Adipose tissue (tissue), 3 donors: ENCODE data around the gene ADIPOQ. TPM values are rescaled to one million over a fixed set of nuclear protein-coding genes. Genes with fewer than 3 reads are reported as not detected.
"Not testable (repeated sequence)": the region's sequence is repeated elsewhere in the genome, so short reads cannot be mapped to it uniquely, and the experiment has no call there.

Source experiments
- H3K27ac ChIP-seq: one replicate; pipeline ENCODE4 v1.5.1; 2013; ENCODE audit warnings: low read depth, low read length
- WGBS, 3 donors: extraction: QIAGEN DNeasy Blood & Tissue Kit; methylation state at CpG; one replicate each; pipeline ENCODE4 v1.1.7; 2013; 5-methylcytosine and 5-hydroxymethylcytosine counted together
- polyA plus RNA-seq, 3 donors: library from polyadenylated mRNA; stranded (reverse); fragments of 200-250 nt; gene quantifications; one replicate each; pipeline ENCODE4 v1.2.3, GENCODE V29; 2013
- donor health status: healthy with polysubstance abuse.
- donor health status: Bipolar disorder and iron deficiency.
- donor health status: healthy.

The ADIPOQ gene
- polyA plus RNA-seq, 3 donors, result 98.4 to 1,082 (median 265) TPM

GRCh38 chr3:186887507-186887938, 45.0 kb downstream of the ADIPOQ start:
- WGBS, 3 donors, result 53 to 76% (median 68%) methylated on average over 2 to 3 of the region's 5 CpGs
- H3K27ac ChIP-seq, result not testable (repeated sequence)

DNA sequence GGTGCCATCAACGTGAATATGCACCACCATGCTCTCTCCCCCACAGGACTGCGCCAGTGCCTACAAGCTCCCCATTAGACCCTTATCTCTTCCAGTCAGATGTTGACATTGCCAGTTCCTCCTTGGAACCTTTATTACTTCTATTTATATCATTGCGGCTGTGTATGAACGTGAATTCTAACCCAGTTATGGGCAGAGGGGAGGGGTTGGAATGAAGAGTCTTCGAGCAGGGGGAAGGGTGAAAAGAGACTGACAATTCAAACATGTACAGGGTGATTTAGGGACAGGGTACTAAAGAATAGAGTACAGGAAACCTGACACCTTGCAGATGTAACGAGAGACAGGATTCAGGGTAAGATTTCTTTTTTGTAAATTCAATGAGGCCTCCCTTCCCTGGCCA, 46.1 kb downstream of the ADIPOQ start:
- no peak overlapping the region for H3K27ac ChIP-seq
- WGBS, 3 donors, result 19 to 31% (median 22%) methylated on average over 6 of the region's 6 CpGs

DNA sequence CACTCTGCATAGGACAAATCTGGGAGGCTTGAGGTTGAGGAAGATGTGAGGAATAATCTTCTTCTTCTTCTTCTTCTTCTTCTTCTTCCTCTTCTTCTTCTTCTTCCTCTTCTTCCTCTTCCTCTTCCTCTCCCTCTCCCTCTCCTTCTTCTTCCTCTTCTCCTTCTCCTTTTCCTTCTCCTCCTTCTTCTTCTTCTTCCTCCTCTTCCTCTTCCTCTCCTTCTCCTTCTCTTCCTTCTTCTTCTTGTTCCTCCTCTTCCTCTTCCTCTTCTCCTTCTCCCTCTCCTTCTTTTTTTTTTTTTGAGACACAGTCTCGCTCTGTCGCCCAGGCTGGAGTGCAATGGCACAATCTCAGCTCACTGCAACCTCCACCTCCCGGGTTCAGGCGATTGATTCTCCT, 47.2 kb downstream of the ADIPOQ start:
- WGBS, 3 donors, result 95 to 97% (median 96%) methylated on average over 4 of the region's 4 CpGs
- not testable (repeated sequence) for H3K27ac ChIP-seq

- H3K27ac ChIP-seq, result no peak overlapping the region
These were observed 48.4 kb downstream of the ADIPOQ start for GRCh38 chr3:186890911-186891310.

GRCh38 chr3:186893071-186893470, 50.6 kb downstream of the ADIPOQ start:
- not testable (repeated sequence) for H3K27ac ChIP-seq
- no CpG with 5 or more reads among the region's 2 CpGs for WGBS, 3 donors

DNA sequence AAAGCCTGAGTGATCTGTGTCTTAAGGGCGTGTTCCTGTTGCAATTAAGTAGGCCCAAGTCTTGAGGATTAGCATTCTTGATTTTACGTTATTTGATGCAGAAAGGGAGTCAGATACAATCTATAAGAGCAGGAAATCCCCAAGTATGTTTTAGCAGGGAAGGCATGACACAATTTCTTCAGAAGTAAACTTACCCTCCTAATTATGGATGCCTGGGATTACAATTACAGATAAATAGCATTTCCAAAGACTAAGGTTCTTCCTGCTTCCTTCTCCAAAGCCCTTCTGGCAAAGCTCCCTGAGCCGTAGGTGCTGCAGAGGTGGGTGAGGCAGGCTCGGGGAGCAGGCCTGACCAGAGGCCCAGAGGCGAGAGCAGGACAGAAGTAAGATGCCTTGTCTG, 52.9 kb downstream of the ADIPOQ start:
- 83 to 88% (median 84%) methylated on average over 5 of the region's 5 CpGs for WGBS, 3 donors
- no peak overlapping the region for H3K27ac ChIP-seq

- 79 to 92% (median 88%) methylated on average over 4 of the region's 4 CpGs for WGBS, 3 donors
- no peak overlapping the region for H3K27ac ChIP-seq
These were observed 53.5 kb downstream of the ADIPOQ start for GRCh38 chr3:186896006-186896405.

- H3K27ac ChIP-seq, result no peak overlapping the region
- 60 to 80% (median 77%) methylated on average over 4 of the region's 4 CpGs for WGBS, 3 donors
These were observed 54.4 kb downstream of the ADIPOQ start for GRCh38 chr3:186896875-186897274.

DNA sequence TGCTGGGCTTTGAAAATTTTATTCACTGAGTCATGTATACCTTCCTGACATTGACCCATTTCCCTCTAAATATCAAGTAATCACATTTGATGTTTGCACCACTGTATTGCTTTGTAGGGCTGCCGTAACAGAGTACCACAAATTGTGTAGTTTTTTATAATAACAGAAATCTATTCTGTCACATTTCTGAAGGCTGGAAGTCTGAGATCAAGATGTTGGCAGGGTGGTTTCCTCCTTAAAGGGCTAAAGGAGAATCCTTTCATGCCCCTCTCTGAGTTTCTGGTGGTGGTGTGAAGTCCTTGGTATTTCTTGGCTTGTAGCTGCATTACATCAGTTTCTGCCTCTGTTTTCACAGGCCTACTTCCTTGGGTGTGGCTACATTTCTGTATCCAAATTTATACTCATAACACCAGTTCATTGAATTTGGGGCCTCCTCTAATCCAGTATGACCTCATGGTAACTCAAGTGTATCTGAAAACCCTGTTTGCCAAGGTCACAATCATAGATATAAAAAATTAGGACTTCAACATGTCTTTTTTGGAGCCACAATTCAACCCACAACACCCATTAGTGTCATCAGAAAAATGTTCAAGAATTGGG, 58.7 kb downstream of the ADIPOQ start:
- H3K27ac ChIP-seq, result no peak overlapping the region
- 68 to 82% (median 77%) methylated on average over 1 of the region's 1 CpG for WGBS, 3 donors

DNA sequence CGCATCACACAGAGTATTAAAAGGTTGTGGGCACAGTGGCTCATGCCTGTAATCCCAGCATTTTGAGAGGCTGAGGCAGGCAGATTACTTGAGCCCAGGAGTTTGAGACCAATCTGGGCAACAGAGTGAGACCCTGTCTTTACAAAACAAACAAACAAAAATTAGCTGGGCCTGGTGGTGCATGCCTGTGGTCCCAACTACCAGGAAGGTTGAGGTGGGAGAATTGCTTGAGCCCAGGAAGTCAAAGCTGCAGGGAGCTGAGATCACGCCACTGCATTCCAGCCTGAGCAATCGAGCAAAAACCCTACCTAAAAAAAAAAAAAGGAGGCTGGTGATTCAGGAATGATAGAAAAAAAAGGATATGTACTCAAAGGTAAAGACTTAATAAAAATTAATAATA, 59.6 kb downstream of the ADIPOQ start:
- no peak overlapping the region for H3K27ac ChIP-seq
- 62 to 91% (median 82%) methylated on average over 3 of the region's 3 CpGs for WGBS, 3 donors

DNA sequence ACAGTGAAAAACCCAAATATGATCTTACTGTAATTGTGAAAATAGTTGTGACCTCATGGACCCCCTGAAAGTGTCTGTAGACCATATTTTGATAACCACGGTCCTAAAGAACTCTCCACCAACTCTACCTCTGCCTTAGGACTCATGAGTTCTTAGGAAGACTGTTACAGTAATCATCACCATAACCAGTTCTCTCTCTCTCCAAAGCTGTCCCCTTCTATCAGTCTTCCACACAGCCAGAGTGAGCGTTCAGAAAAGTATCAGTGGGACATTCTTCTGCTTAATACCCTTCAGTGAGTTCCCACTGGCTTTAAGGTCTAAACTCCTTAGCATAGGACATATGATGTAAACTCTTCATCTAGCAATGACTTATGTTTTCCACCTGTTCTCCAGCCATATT, 60.2 kb downstream of the ADIPOQ start:
- H3K27ac ChIP-seq, result no peak overlapping the region
- 82 to 95% (median 91%) methylated on average over 2 of the region's 2 CpGs for WGBS, 3 donors

- not testable (repeated sequence) for H3K27ac ChIP-seq
- WGBS, 3 donors, result 74 to 87% (median 80%) methylated on average over 2 of the region's 2 CpGs
These were observed 61.2 kb downstream of the ADIPOQ start for GRCh38 chr3:186903676-186904075.

GRCh38 chr3:186907075-186907474, 64.6 kb downstream of the ADIPOQ start:
- H3K27ac ChIP-seq, result not testable (repeated sequence)
- WGBS, 3 donors, result 70 to 98% (median 96%) methylated on average over 3 of the region's 3 CpGs

Other genes with a start within 250 kb of the ADIPOQ start
- under 1 TPM in 1 of 3 donors, not detected in 2; 0.06 TPM for gene AHSG, start 229.7 kb upstream of the ADIPOQ start, polyA plus RNA-seq
- gene FETUB, start 202.3 kb upstream of the ADIPOQ start, polyA plus RNA-seq, result not detected
- gene HRG, start 176.7 kb upstream of the ADIPOQ start, polyA plus RNA-seq, result not detected
- under 1 TPM in 2 of 3 donors, not detected in 1; 0.02 to 0.04 TPM for gene KNG1, start 125.4 kb upstream of the ADIPOQ start, polyA plus RNA-seq
- 100 to 1,000 TPM; 281 to 425 (median 396) TPM for gene EIF4A2, start 59.1 kb upstream of the ADIPOQ start, polyA plus RNA-seq
- gene RFC4, start 36.2 kb upstream of the ADIPOQ start, polyA plus RNA-seq, result 10 to 100 TPM in 2 of 3 donors, 1 to 10 TPM in 1; 7.8 to 14.4 (median 12.7) TPM
- gene ST6GAL1, start 87.8 kb downstream of the ADIPOQ start, polyA plus RNA-seq, result 10 to 100 TPM in 2 of 3 donors, 1 to 10 TPM in 1; 6.0 to 15.2 (median 10.8) TPM